GM12878 (cell line): ENCODE measurements around the gene TACC2. TPM values are rescaled to one million over a fixed set of nuclear protein-coding genes. Genes with fewer than 3 reads are reported as not detected.

Experiments used
- ATAC-seq: fragments of 200-7000 bp; cut with Tn5 transposase; 3 replicates; pipeline ENCODE4 v1.9.1; 2020; ENCODE audit warnings: mild to moderate bottlenecking, moderate library complexity
- BruUV-seq: library from RNA; stranded (reverse); fragments of 400-500 nt; replicated peaks from 2 replicates; lab custom pipeline; 2021; lab: Mats Ljungman, UMichigan
- CTCF ChIA-PET: fragments of 300-600 bp; sonication (Branson Sonifier 250); formaldehyde crosslinking; extraction: SDS; loops from one replicate; lab custom pipeline; 2021; ENCODE audit warnings: inconsistent platforms; lab: Yijun Ruan, JAX
- POLR2A ChIA-PET: fragments of 350-600 bp; formaldehyde crosslinking; extraction: SDS; loops from one replicate; lab custom pipeline; 2021; ENCODE audit warnings: inconsistent platforms; lab: Charles Lee
- RAD21 ChIA-PET: fragments of 300-600 bp; sonication (Branson Sonifier 250); formaldehyde crosslinking; loops from one replicate; lab custom pipeline; 2023; ENCODE audit warnings: antibody characterized with exemption; ENCODE audit not compliant: unreplicated experiment; lab: Charles Lee
- SMC1A ChIA-PET: fragments of 300-600 bp; sonication (Branson Sonifier 250); formaldehyde crosslinking; loops from one replicate; lab custom pipeline; 2023; ENCODE audit not compliant: unreplicated experiment, uncharacterized antibody; lab: Charles Lee
- DNase-seq: peaks from one replicate; pipeline ENCODE4 v3.0.0-alpha.2; 2011; ENCODE audit warnings: low read depth, low spot score
- FAIRE-seq: peaks from 3 replicates; lab custom pipeline; 2011; peaks lifted over from hg19 to GRCh38; lab: Jason Lieb, UNC
- H2AFZ ChIP-seq: 2 replicates; pipeline ENCODE4 v1.6.0; 2011; ENCODE audit warnings: low read depth, low read length, control low read depth; ENCODE audit not compliant: control insufficient read depth
- H3K27ac ChIP-seq: 2 replicates; pipeline ENCODE4 v1.5.1; 2011; ENCODE audit warnings: control low read depth; ENCODE audit not compliant: control insufficient read depth, insufficient read depth
- H3K27me3 ChIP-seq, 2 experiments: replicated peaks in 1 of 2; 2 replicates each; pipeline versions ENCODE4 v1.6.0 to v1.6.1; 2011; ENCODE audit warnings: low read length in 1 of 2; ENCODE audit not compliant: control insufficient read depth in 2 of 2, insufficient read depth in 2 of 2
- H3K36me3 ChIP-seq, 2 experiments: 2 replicates each; pipeline ENCODE4 v1.5.1; 2011; ENCODE audit warnings: low read length in 1 of 2; ENCODE audit not compliant: control insufficient read depth in 2 of 2, insufficient read depth in 2 of 2
- H3K4me1 ChIP-seq: 2 replicates; pipeline ENCODE4 v1.6.1; 2011; ENCODE audit warnings: mild to moderate bottlenecking, low read length, moderate library complexity, mixed read lengths; ENCODE audit not compliant: control insufficient read depth, insufficient read depth
- H3K4me2 ChIP-seq: 2 replicates; pipeline ENCODE4 v1.6.0; 2011; ENCODE audit warnings: control low read depth; ENCODE audit not compliant: control insufficient read depth, insufficient read depth
- H3K4me3 ChIP-seq: fragments of 200-600 bp; sonication (generic); 2 replicates; pipeline ENCODE4 v1.5.1; 2016
- H3K79me2 ChIP-seq: 2 replicates; pipeline ENCODE4 v1.6.0; 2011; ENCODE audit warnings: low read length; ENCODE audit not compliant: control insufficient read depth, insufficient read depth
- H3K9ac ChIP-seq: 2 replicates; pipeline ENCODE4 v1.8.0; 2011; ENCODE audit warnings: low read length, control low read depth, mixed read lengths; ENCODE audit not compliant: control insufficient read depth, insufficient read depth
- H3K9me3 ChIP-seq: replicated peaks from 3 replicates; pipeline ENCODE4 v1.5.1; 2011; ENCODE audit warnings: mild to moderate bottlenecking, low read length; ENCODE audit not compliant: control insufficient read depth, insufficient read depth
- H4K20me1 ChIP-seq: 2 replicates; pipeline ENCODE4 v1.6.0; 2011; ENCODE audit not compliant: control insufficient read depth, insufficient read depth
- CEBPB ChIP-seq, 2 experiments: fragments of 150-350 bp in 1 of 2; IDR thresholded peaks; 2 replicates each; pipeline ENCODE4 v1.6.1; 2012 to 2014; ENCODE audit warnings: low read depth in 2 of 2, low read length in 2 of 2, borderline replicate concordance in 1 of 2, inconsistent platforms in 1 of 2
- CHD4 ChIP-seq: fragments of 200-600 bp; sonication (generic); IDR thresholded peaks from 2 replicates; pipeline ENCODE4 v1.6.1; 2016; ENCODE audit warnings: mild to moderate bottlenecking
- ESRRA ChIP-seq: IDR thresholded peaks from 2 replicates; pipeline ENCODE4 v1.6.1; 2012; ENCODE audit warnings: mild to moderate bottlenecking, low read length, improper control_type of control experiment
- FOXK2 ChIP-seq: fragments of 450-650 bp; IDR thresholded peaks from 2 replicates; pipeline ENCODE4 v1.6.1; 2017; ENCODE audit warnings: mild to moderate bottlenecking, moderate library complexity
- LARP7 ChIP-seq: fragments of 450-650 bp; IDR thresholded peaks from 2 replicates; pipeline ENCODE4 v1.6.1; 2017; ENCODE audit warnings: mild to moderate bottlenecking
- MEF2A ChIP-seq: IDR thresholded peaks from 2 replicates; pipeline ENCODE4 v1.6.1; 2011; ENCODE audit warnings: low read depth, mild to moderate bottlenecking, low read length, moderate library complexity; ENCODE audit not compliant: insufficient read depth
- MTA2 ChIP-seq: fragments of 450-650 bp; IDR thresholded peaks from 2 replicates; pipeline ENCODE4 v1.6.1; 2016; ENCODE audit warnings: low read depth, mild to moderate bottlenecking, moderate library complexity
- MXI1 ChIP-seq: fragments of 150-350 bp; IDR thresholded peaks from 2 replicates; pipeline ENCODE4 v1.6.1; 2011; ENCODE audit warnings: low read depth, mild to moderate bottlenecking, inconsistent platforms, low read length, improper control_type of control experiment
- RUNX3 ChIP-seq: IDR thresholded peaks from 2 replicates; pipeline ENCODE4 v1.6.1; 2012; ENCODE audit warnings: low read length, inconsistent platforms
- SUPT20H ChIP-seq: IDR thresholded peaks from 2 replicates; pipeline ENCODE4 v1.6.1; 2011; ENCODE audit warnings: low read depth, mild to moderate bottlenecking, low read length, moderate library complexity, borderline replicate concordance; ENCODE audit not compliant: control insufficient read depth
- USF1 ChIP-seq: IDR thresholded peaks from 2 replicates; pipeline ENCODE4 v1.6.1; 2011; ENCODE audit warnings: borderline replicate concordance, low read depth, mild to moderate bottlenecking, moderate library complexity, mixed read lengths, low read length; ENCODE audit not compliant: insufficient read depth; ENCODE audit errors: extremely low read length
- USF2 ChIP-seq: IDR thresholded peaks from 2 replicates; pipeline ENCODE4 v1.6.1; 2011; ENCODE audit warnings: low read depth, low read length, improper control_type of control experiment, borderline replicate concordance
- YY1 ChIP-seq: IDR thresholded peaks from 2 replicates; pipeline ENCODE4 v1.6.1; 2011; ENCODE audit warnings: low read depth, mild to moderate bottlenecking, low read length
- WGBS: methylation state at CpG from one replicate; pipeline ENCODE4 v1.1.6; 2016; ENCODE audit warnings: low lambda C conversion rate; ENCODE audit not compliant: insufficient replicate concordance, insufficient coverage; ENCODE audit errors: missing lambda C conversion rate; 5-methylcytosine and 5-hydroxymethylcytosine counted together
- in situ Hi-C: fragments of 300-500 bp; cut with MboI; formaldehyde crosslinking; loops from 9 replicates; pipeline ENCODE4 v1.14.3; 2018; ENCODE audit warnings: mixed read lengths
- intact Hi-C: fragments of 100-400 bp; cut with micrococcal nuclease; formaldehyde crosslinking; loops from one replicate; pipeline ENCODE4 v1.14.2; 2022; ENCODE audit not compliant: unreplicated experiment
- polyA plus RNA-seq, 11 experiments: library from polyadenylated mRNA; depleted of rRNA in 4 of 11; unstranded in 6 of 11; stranded (reverse) in 5 of 11; fragments of >200 nt; fragmentation: Nextera tagmentation in 4 of 11; fragmentation: Illumina TruSeq in 1 of 11; extraction: Ambion mirVana in 4 of 11; extraction: Trizol in 1 of 11; gene quantifications; 1 replicate in 1 of 11; 2 replicates in 10 of 11; pipeline versions ENCODE4 v1.2.1 to v1.2.3, GENCODE V29; 2011 to 2016; ENCODE audit warnings: inconsistent platforms in 2 of 11, missing spikeins in 2 of 11, low read depth in 1 of 11
- total RNA-seq, 4 experiments: library from RNA; depleted of rRNA in 3 of 4; stranded (reverse); fragments of >200 nt in 3 of 4; fragmentation: Illumina TruSeq in 1 of 4; extraction: Trizol in 1 of 4; gene quantifications; 2 replicates each; pipeline versions ENCODE4 v1.2.1 to v1.2.3, GENCODE V29; 2013 to 2021

Gene TACC2
- total and polyA plus RNA-seq, 10 of the 15 experiments (the other 5 are each of a cell fraction or from before 2014, with no cell fraction given) = 0.07 to 0.64 (median 0.13) TPM; not detected in 5

- ATAC-seq = no peak
- no peak overlapping the region for H3K4me2 ChIP-seq
- ChIA-PET POLR2A (no interaction called here), RAD21 (interaction anchor here (1.0 to 3.6 kb wide), 7 partner anchors 19 to 268 kb away, joined by 3 to 46 read pairs (median 5); no protein-coding TSS in a partner anchor), CTCF (interaction anchor here (0.9 to 4.3 kb wide), 17 partner anchors 9 to 267 kb away, joined by 3 to 117 read pairs (median 7); no protein-coding TSS in a partner anchor), SMC1A (interaction anchor here (1.0 to 2.3 kb wide), 6 partner anchors 14 to 267 kb away, joined by 3 to 57 read pairs (median 6); no protein-coding TSS in a partner anchor)
- no peaks in the 10 kb centered on the region for H3K36me3 ChIP-seq
- H3K27ac ChIP-seq = no peak overlapping the region
- no peak for DNase-seq
- intact Hi-C loops (loop anchor here (1.0 to 5.0 kb wide), 3 partner anchors 137 to 404 kb away; no protein-coding TSS in a partner anchor), in situ Hi-C loops (loop anchor here (5.0 kb wide), 2 partner anchors 134 to 269 kb away; no protein-coding TSS in a partner anchor)
- no peak overlapping the region for H3K4me3 ChIP-seq
- H3K9me3 ChIP-seq = no peaks in the 10 kb centered on the region; the same call in 2 of the 3 replicates
- H3K4me1 ChIP-seq = peaks cover 5% of the 10 kb centered on the region
- H3K79me2 ChIP-seq = no peaks in the 10 kb centered on the region
- H2AFZ ChIP-seq = no peak overlapping the region
- no peak for TF ChIP-seq CEBPB (IDR thresholded peaks at IDR 0.05; ENCODE audit: borderline replicate concordance in 1 of 2, low read depth in 2 of 2, low read length in 2 of 2)
- no peak for TF ChIP-seq USF1
- no peak for TF ChIP-seq SUPT20H
- no peak for TF ChIP-seq USF2
- no peak for TF ChIP-seq ESRRA
- TF ChIP-seq RUNX3 = no peak
- no peak for TF ChIP-seq CHD4
- TF ChIP-seq LARP7 = no peak
- no peak for TF ChIP-seq FOXK2
- no peak for TF ChIP-seq MTA2
- TF ChIP-seq MEF2A = no peak
- no peak for TF ChIP-seq YY1
- no peak for TF ChIP-seq MXI1
- 61% methylated on average over 6 of the region's 6 CpGs for WGBS
- no peak overlapping the region for H3K9ac ChIP-seq
- no peaks in the 10 kb centered on the region; a peak in 1 of 4 replicates for H3K27me3 ChIP-seq
- FAIRE-seq = no peak
- no TSS peak for BruUV-seq
- no peaks in the 10 kb centered on the region for H4K20me1 ChIP-seq
Measured at GRCh38 chr10:122298206-122298597, 309.2 kb downstream of the TACC2 start.
